Measurements from ENCODE around the gene PRKG1. TPM values are rescaled to one million over a fixed set of nuclear protein-coding genes. Genes with fewer than 3 reads are reported as not detected.

PRKG1 gene
- total RNA-seq, 1 experiment from 2014 or later: 10.4 TPM

DNA sequence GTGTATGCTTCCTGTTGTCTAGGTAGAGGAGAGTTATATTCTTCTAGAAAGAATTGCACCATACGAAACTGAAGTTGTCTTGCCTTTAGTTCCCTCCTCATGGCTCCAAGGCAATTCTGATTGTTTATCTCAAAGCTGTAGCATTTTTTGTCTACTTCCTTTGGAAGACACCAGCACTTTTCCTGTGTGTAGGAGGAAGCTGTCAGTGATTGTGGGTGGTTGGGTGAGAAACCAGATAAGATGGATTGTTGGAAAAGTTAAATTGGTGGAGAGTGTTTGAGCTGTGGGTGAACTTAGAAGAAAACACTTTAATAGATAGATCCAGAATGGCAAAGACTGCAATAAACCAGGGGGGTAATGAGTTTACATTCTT, 637.2 kb downstream of the PRKG1 start:
- Histone ChIP-seq H3K23me2 (ENCODE audit: insufficient read length, low read depth, low read length, poor library complexity, severe bottlenecking) (no peaks in the 10 kb centered on the region), H3T11ph (ENCODE audit: low read length) (no peak overlapping the region), H2BK12ac (ENCODE audit: insufficient read length, low read depth, low read length) (no peak overlapping the region), H3K27me3 (ENCODE audit: insufficient read depth, low read length) (no peaks in the 10 kb centered on the region), H3K4ac (ENCODE audit: low read depth, low read length) (no peak overlapping the region), H3K79me1 (ENCODE audit: insufficient read depth, low read depth, low read length, poor library complexity, severe bottlenecking) (no peaks in the 10 kb centered on the region), H4K5ac (ENCODE audit: insufficient read length, low read depth, low read length) (no peak overlapping the region), H3K4me2 (ENCODE audit: insufficient read depth, insufficient read length, low read length) (no peak overlapping the region), H2BK20ac (ENCODE audit: low read depth, low read length, poor library complexity, severe bottlenecking) (no peak overlapping the region), H3K27ac (ENCODE audit: insufficient read length, low read depth, low read length) (no peak overlapping the region), H3K9ac (ENCODE audit: extremely low read depth, insufficient read length, low read length) (no peak overlapping the region), H2AK5ac (ENCODE audit: insufficient read length, low read length) (no peak overlapping the region), H4K20me1 (ENCODE audit: control insufficient read depth, insufficient read depth, insufficient read length) (no peaks in the 10 kb centered on the region), H3K9me3 (ENCODE audit: control insufficient read depth, low read depth, low read length) (no peaks in the 10 kb centered on the region), H4K91ac (ENCODE audit: insufficient read length, low read depth, low read length) (no peak overlapping the region), H3K4me1 (ENCODE audit: insufficient read depth, low read length) (peaks cover 3% of the 10 kb centered on the region; the same call in 1 of the 2 replicates), H3K23ac (ENCODE audit: insufficient read length, low read depth, low read length) (no peak overlapping the region), H3K56ac (ENCODE audit: insufficient read length, low read depth, low read length) (no peak overlapping the region), H2BK5ac (ENCODE audit: insufficient read length, low read length) (no peak overlapping the region), H4K8ac (replicated peaks; ENCODE audit: insufficient read length, low read depth, low read length) (no peak overlapping the region), H3K14ac (ENCODE audit: insufficient read depth, low read length) (no peak overlapping the region), H3K79me2 (ENCODE audit: insufficient read depth, low read length) (no peaks in the 10 kb centered on the region), H2BK120ac (ENCODE audit: low read depth, low read length, poor library complexity, severe bottlenecking) (no peak overlapping the region), H2BK15ac (ENCODE audit: low read depth, low read length) (no peak overlapping the region), H3K18ac (ENCODE audit: insufficient read length, low read depth, low read length) (no peak overlapping the region), H2AFZ (ENCODE audit: low read length) (no peak overlapping the region)
- no peak for DNase-seq
- Mint-ChIP-seq H3K9me3 (no peaks in the 10 kb centered on the region), H3K27ac (no peak overlapping the region), H3K4me3 (no peak overlapping the region), H3K27me3 (ENCODE audit: low read depth) (no peaks in the 10 kb centered on the region), H3K36me3 (ENCODE audit: insufficient read depth in 1 of 3, low read depth in 3 of 3) (no peaks in the 10 kb centered on the region), H3K4me1 (peaks cover 7 to 11% of the 10 kb centered on the region in 2 experiments)
- TF ChIP-seq, protein P1, sequence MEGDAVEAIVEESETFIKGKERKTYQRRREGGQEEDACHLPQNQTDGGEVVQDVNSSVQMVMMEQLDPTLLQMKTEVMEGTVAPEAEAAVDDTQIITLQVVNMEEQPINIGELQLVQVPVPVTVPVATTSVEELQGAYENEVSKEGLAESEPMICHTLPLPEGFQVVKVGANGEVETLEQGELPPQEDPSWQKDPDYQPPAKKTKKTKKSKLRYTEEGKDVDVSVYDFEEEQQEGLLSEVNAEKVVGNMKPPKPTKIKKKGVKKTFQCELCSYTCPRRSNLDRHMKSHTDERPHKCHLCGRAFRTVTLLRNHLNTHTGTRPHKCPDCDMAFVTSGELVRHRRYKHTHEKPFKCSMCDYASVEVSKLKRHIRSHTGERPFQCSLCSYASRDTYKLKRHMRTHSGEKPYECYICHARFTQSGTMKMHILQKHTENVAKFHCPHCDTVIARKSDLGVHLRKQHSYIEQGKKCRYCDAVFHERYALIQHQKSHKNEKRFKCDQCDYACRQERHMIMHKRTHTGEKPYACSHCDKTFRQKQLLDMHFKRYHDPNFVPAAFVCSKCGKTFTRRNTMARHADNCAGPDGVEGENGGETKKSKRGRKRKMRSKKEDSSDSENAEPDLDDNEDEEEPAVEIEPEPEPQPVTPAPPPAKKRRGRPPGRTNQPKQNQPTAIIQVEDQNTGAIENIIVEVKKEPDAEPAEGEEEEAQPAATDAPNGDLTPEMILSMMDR (conservative IDR thresholded peaks at IDR 0.05): no peak
- WGBS (ENCODE audit: extremely low coverage, insufficient read length, low lambda C conversion rate): no CpG with 5 or more reads among the region's 1 CpG

All from H9 (cell line).